ENCODE results near the gene EIF2A. TPM values are rescaled to one million over a fixed set of nuclear protein-coding genes. Genes with fewer than 3 reads are reported as not detected.
A peak's percentile ranks its signal among the peaks of the same experiment; 100 is the strongest.

The EIF2A gene
- total RNA-seq, 2 experiments from 2014 or later: 85.6 to 105 TPM

DNA sequence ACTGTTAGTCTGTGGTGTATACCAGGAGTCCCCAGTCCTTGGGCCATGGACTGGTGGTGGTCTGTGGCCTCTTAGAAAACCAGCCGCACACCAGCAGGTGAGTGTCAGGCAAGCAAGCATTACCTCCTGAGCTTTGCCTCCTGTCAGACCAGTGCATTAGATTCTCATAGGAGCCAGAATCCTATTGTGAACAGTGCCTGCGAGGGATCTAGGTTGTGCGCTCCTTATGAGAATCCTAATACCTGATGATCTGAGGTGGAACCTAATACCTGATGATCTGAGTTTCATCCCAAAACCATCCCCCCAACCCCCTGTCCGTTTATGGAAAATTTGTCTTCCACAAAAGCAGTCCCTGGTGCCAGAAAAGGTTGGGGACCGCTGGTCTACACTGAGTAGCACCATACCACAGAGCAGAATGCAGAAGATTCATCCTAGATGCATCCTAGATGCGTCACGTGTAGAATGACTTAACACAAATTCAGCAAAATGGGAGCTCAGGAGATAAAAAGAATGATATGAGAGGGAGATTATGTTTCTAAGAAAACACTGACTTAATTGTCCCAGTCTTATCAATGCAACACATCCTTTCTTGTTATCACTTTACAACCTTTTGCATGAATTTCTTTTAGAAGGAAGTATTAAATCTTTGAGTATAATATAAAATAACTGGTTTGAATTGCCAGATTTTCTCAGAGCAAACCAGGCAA lies 85.1 kb downstream of the EIF2A start:
- no peaks in the 10 kb centered on the region for H3K9me3 ChIP-seq (ENCODE audit: low read length)
- BruUV-seq (replicated peaks): no TSS peak
- peaks cover 8% of the 10 kb centered on the region; the same call in 1 of the 2 replicates for H3K79me2 ChIP-seq (ENCODE audit: insufficient read depth, low read depth, low read length)
- peaks cover 61% of the 10 kb centered on the region for H3K36me3 ChIP-seq (ENCODE audit: insufficient read depth, low read length)
- no peak for TF ChIP-seq EZH2phosphoT487 (IDR thresholded peaks at IDR 0.05; ENCODE audit: borderline replicate concordance, low read depth, low read length)
- intact Hi-C loops (cut with micrococcal nuclease; ENCODE audit: unreplicated experiment): no loop called here
- no peaks in the 10 kb centered on the region for H3K4me1 ChIP-seq (ENCODE audit: insufficient read depth, low read length, poor library complexity, severe bottlenecking)
- H3K27ac ChIP-seq (ENCODE audit: low read depth, low read length, poor library complexity, severe bottlenecking): no peak overlapping the region
- ChIA-PET POLR2A (interaction anchor here (0.7 to 1.7 kb wide), 5 partner anchors 15 to 182 kb away, joined by 3 to 6 read pairs (median 4); no protein-coding TSS in a partner anchor), CTCF (ENCODE audit: unreplicated experiment) (no interaction called here)
- no peaks in the 10 kb centered on the region for H3K9me2 ChIP-seq (ENCODE audit: insufficient read depth, low read length)
- no peak for DNase-seq (ENCODE audit: low spot score)
- no peak overlapping the region for H3K4me2 ChIP-seq (ENCODE audit: low read length)
- no peaks in the 10 kb centered on the region for H4K20me1 ChIP-seq (ENCODE audit: insufficient read depth, low read length)
- H2AFZ ChIP-seq (ENCODE audit: low read length): no peak overlapping the region
- no peak overlapping the region for H3K4me3 ChIP-seq (ENCODE audit: low read depth, low read length, poor library complexity, severe bottlenecking)

DNA sequence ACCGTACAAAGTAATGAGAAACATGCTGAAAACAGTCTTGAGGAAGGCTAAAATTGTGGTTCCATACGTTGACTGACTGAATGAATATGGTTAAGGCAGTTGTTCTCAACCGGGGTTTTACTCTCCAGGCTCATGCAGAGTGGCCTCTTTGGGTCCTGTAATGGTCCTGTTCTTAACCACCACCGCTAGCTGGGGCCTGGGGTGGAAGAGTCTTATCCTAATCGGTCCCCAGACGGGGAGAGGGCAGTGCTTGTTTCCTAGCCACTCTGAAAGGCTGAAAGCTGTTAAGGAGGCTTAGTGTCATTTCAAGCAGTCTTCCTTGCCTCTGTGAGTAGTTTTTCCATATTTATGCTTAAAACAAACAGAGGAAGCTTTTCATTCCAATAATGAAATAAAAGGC lies 88.5 kb downstream of the EIF2A start:
- TF ChIP-seq EZH2phosphoT487 (IDR thresholded peaks at IDR 0.05; ENCODE audit: borderline replicate concordance, low read depth, low read length): no peak
- TF ChIP-seq, protein P1, sequence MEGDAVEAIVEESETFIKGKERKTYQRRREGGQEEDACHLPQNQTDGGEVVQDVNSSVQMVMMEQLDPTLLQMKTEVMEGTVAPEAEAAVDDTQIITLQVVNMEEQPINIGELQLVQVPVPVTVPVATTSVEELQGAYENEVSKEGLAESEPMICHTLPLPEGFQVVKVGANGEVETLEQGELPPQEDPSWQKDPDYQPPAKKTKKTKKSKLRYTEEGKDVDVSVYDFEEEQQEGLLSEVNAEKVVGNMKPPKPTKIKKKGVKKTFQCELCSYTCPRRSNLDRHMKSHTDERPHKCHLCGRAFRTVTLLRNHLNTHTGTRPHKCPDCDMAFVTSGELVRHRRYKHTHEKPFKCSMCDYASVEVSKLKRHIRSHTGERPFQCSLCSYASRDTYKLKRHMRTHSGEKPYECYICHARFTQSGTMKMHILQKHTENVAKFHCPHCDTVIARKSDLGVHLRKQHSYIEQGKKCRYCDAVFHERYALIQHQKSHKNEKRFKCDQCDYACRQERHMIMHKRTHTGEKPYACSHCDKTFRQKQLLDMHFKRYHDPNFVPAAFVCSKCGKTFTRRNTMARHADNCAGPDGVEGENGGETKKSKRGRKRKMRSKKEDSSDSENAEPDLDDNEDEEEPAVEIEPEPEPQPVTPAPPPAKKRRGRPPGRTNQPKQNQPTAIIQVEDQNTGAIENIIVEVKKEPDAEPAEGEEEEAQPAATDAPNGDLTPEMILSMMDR (conservative IDR thresholded peaks at IDR 0.05; ENCODE audit: low read length): no peak
- no peak overlapping the region for H2AFZ ChIP-seq (ENCODE audit: low read length)
- H3K4me2 ChIP-seq (ENCODE audit: low read length): no peak overlapping the region
- no peak for DNase-seq (ENCODE audit: low spot score)
- H3K4me3 ChIP-seq (ENCODE audit: low read depth, low read length, poor library complexity, severe bottlenecking): no peak overlapping the region
- no peaks in the 10 kb centered on the region for H4K20me1 ChIP-seq (ENCODE audit: insufficient read depth, low read length)
- no peaks in the 10 kb centered on the region for H3K9me2 ChIP-seq (ENCODE audit: insufficient read depth, low read length)
- no peaks in the 10 kb centered on the region for H3K4me1 ChIP-seq (ENCODE audit: insufficient read depth, low read length, poor library complexity, severe bottlenecking)
- intact Hi-C loops (cut with micrococcal nuclease; ENCODE audit: unreplicated experiment): no loop called here
- POLR2A ChIA-PET: interaction anchor here (0.6 to 1.4 kb wide), 8 partner anchors 8 to 567 kb away, joined by 3 to 10 read pairs (median 3); no protein-coding TSS in a partner anchor
- H3K9me3 ChIP-seq (ENCODE audit: low read length): no peaks in the 10 kb centered on the region
- no peak overlapping the region for H3K27ac ChIP-seq (ENCODE audit: low read depth, low read length, poor library complexity, severe bottlenecking)
- CTCF ChIA-PET (ENCODE audit: unreplicated experiment): no interaction called here
- no TSS peak for BruUV-seq (replicated peaks)
- H3K36me3 ChIP-seq (ENCODE audit: insufficient read depth, low read length): peaks cover 27% of the 10 kb centered on the region
- no peaks in the 10 kb centered on the region for H3K79me2 ChIP-seq (ENCODE audit: insufficient read depth, low read depth, low read length)

DNA sequence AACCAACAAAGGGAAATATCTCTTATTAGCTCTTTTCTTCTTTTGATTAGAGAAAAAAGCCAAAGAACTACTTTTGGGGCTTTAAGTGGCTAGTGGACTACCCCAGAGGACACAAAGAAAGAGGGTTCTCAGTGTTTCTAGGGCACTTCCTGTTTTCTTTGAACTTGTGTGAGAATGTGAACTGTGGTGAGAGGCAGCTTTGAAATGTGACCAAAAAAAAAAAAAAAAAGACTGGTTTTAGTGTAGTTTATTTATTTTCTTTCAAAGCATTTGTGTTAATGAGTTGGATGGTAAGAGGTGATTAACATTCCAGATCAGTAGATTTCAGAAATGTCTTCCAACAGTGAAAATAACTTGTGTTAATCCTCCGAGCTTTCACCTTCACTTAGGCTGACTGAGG lies 88.9 kb downstream of the EIF2A start:
- Histone ChIP-seq H3K4me1 (ENCODE audit: insufficient read depth, low read length, poor library complexity, severe bottlenecking) (no peaks in the 10 kb centered on the region), H4K20me1 (ENCODE audit: insufficient read depth, low read length) (no peaks in the 10 kb centered on the region), H2AFZ (ENCODE audit: low read length) (no peak overlapping the region), H3K36me3 (ENCODE audit: insufficient read depth, low read length) (peaks cover 23% of the 10 kb centered on the region), H3K4me2 (ENCODE audit: low read length) (no peak overlapping the region), H3K9me3 (ENCODE audit: low read length) (no peaks in the 10 kb centered on the region), H3K9me2 (ENCODE audit: insufficient read depth, low read length) (no peaks in the 10 kb centered on the region), H3K79me2 (ENCODE audit: insufficient read depth, low read depth, low read length) (no peaks in the 10 kb centered on the region), H3K27ac (ENCODE audit: low read depth, low read length, poor library complexity, severe bottlenecking) (no peak overlapping the region), H3K4me3 (ENCODE audit: low read depth, low read length, poor library complexity, severe bottlenecking) (no peak overlapping the region)
- no peak for TF ChIP-seq EZH2phosphoT487 (IDR thresholded peaks at IDR 0.05; ENCODE audit: borderline replicate concordance, low read depth, low read length)
- TF ChIP-seq, protein P1 (conservative IDR thresholded peaks at IDR 0.05; ENCODE audit: low read length): no peak
- no TSS peak for BruUV-seq (replicated peaks)
- DNase-seq (ENCODE audit: low spot score): peak; percentile 38
- POLR2A ChIA-PET: interaction anchor here (0.6 to 1.4 kb wide), 9 partner anchors 8 to 567 kb away, joined by 3 to 10 read pairs (median 3); no protein-coding TSS in a partner anchor
- CTCF ChIA-PET (ENCODE audit: unreplicated experiment): no interaction called here
- intact Hi-C loops (cut with micrococcal nuclease; ENCODE audit: unreplicated experiment): no loop called here

Other genes with a start within 250 kb of the EIF2A start
- 5.9 and 6.2 TPM in 2 replicates for gene TSC22D2, start 138.5 kb upstream of the EIF2A start, total RNA-seq (2014; rRNA removed; shearing (Covaris generic))
- gene TSC22D2, start 138.5 kb upstream of the EIF2A start, total RNA-seq (2022): 24.2 and 24.9 TPM in 2 replicates
- gene SERP1, start 291 bp upstream of the EIF2A start, total RNA-seq (2014; rRNA removed; shearing (Covaris generic)): 182 and 183 TPM in 2 replicates
- gene SERP1, start 291 bp upstream of the EIF2A start, total RNA-seq (2022): 97.4 and 101 TPM in 2 replicates
- gene SELENOT, start 56.5 kb downstream of the EIF2A start, total RNA-seq (2014; rRNA removed; shearing (Covaris generic)): 36.8 and 60.7 TPM in 2 replicates
- gene SELENOT, start 56.5 kb downstream of the EIF2A start, total RNA-seq (2022): 70.1 and 71.8 TPM in 2 replicates
- 0.41 TPM in 1 of 2 replicates, not detected in the other for gene ERICH6, start 157.1 kb downstream of the EIF2A start, total RNA-seq (2014; rRNA removed; shearing (Covaris generic))
- gene ERICH6, start 157.1 kb downstream of the EIF2A start, total RNA-seq (2022): 0.38 TPM in 1 of 2 replicates, not detected in the other
- 22.2 and 22.7 TPM in 2 replicates for gene SIAH2, start 216.4 kb downstream of the EIF2A start, total RNA-seq (2014; rRNA removed; shearing (Covaris generic))
- 23.5 and 29.1 TPM in 2 replicates for gene SIAH2, start 216.4 kb downstream of the EIF2A start, total RNA-seq (2022)

Data from OCI-LY7 (cell line).